ENCODE results near the gene ZBTB32.

DNA sequence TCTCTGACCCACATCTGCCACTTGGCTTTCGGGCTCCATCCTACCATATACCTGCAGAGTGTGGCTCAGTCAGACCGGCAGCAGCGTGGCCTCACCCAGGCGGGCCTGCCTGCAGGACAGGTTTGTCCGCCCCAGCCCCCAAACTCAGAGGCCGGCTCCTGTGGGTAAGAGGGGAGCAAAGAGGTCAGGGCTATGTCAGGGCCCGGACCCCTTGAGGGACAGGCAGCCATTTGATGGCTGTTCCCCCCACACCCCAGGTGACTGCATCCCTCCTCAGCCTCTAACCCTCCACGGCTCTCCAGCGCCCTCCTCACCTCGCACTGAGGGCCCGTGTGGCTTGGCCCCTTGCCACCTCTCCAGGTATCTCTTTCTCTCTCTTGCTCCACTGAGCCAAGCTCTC, 12.3 kb upstream of the ZBTB32 start:
- TF ChIP-seq, protein P1, sequence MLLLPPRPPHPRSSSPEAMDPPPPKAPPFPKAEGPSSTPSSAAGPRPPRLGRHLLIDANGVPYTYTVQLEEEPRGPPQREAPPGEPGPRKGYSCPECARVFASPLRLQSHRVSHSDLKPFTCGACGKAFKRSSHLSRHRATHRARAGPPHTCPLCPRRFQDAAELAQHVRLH (tag by site-specific recombination; IDR thresholded peaks at IDR 0.05): no peak
- TF ChIP-seq ZNF157 (tag by site-specific recombination; IDR thresholded peaks at IDR 0.05): no peak

All from HEK293 (cell line).